B cell (primary cell): ENCODE measurements around the gene SEC14L1. TPM values are rescaled to one million over a fixed set of nuclear protein-coding genes. Genes with fewer than 3 reads are reported as not detected.

Experiments
- ATAC-seq: fragments of 200-7000 bp; cut with Tn5 transposase; one replicate; pipeline ENCODE4 v1.10.0; 2021; ENCODE audit warnings: low read depth, mild to moderate bottlenecking, moderate number of reproducible peaks, moderate library complexity
- CTCF ChIA-PET: fragments of 350-600 bp; sonication (Branson Sonifier 250); formaldehyde crosslinking; loops from one replicate; lab custom pipeline; 2021; ENCODE audit warnings: antibody characterized with exemption, inconsistent platforms; lab: Charles Lee
- POLR2A ChIA-PET: fragments of 350-600 bp; sonication (Branson Sonifier 250); formaldehyde crosslinking; loops from one replicate; lab custom pipeline; 2021; ENCODE audit warnings: antibody characterized with exemption; lab: Charles Lee
- DNase-seq: peaks from one replicate; pipeline ENCODE4 v3.0.0; 2013
- H2AFZ ChIP-seq: 2 replicates; pipeline ENCODE4 v1.6.1; 2012; ENCODE audit warnings: mild to moderate bottlenecking, low read depth, low read length; ENCODE audit not compliant: insufficient read depth, poor library complexity, severe bottlenecking
- H3K27ac ChIP-seq, 2 donors: 1 replicate in 1 of 2; 2 replicates in 1 of 2; pipeline ENCODE4 v1.5.1; 2012 to 2013; ENCODE audit warnings: low read length in 2 of 2, mild to moderate bottlenecking in 2 of 2, moderate library complexity in 1 of 2
- H3K27me3 ChIP-seq, 4 experiments: fragments of 200-600 bp in 1 of 4; sonication (generic) in 1 of 4; replicated peaks in 1 of 4; 1 replicate in 2 of 4; 2 replicates in 2 of 4; pipeline versions ENCODE4 v1.6.1 to v1.7.0; 2013 to 2016; ENCODE audit warnings: low read length in 3 of 4, mild to moderate bottlenecking in 2 of 4, mixed read lengths in 1 of 4, moderate library complexity in 1 of 4; ENCODE audit not compliant: insufficient read depth in 4 of 4, control insufficient read depth in 3 of 4; ENCODE audit errors: control extremely low read depth in 1 of 4
- H3K36me3 ChIP-seq, 2 experiments: replicated peaks in 1 of 2; 1 replicate in 1 of 2; 2 replicates in 1 of 2; pipeline versions ENCODE4 v1.6.1 to v1.7.1; 2013; ENCODE audit warnings: low read length in 1 of 2; ENCODE audit not compliant: insufficient read depth in 2 of 2, control insufficient read depth in 1 of 2; ENCODE audit errors: control extremely low read depth in 1 of 2, extremely low read depth in 1 of 2
- H3K4me1 ChIP-seq, 2 donors: fragments of 200-600 bp in 1 of 2; sonication (generic) in 1 of 2; 1 replicate in 1 of 2; 2 replicates in 1 of 2; pipeline versions ENCODE4 v1.5.1 to v1.6.1; 2013 to 2017; ENCODE audit warnings: low read length in 2 of 2; ENCODE audit not compliant: control insufficient read depth in 2 of 2, insufficient read depth in 2 of 2
- H3K4me2 ChIP-seq: replicated peaks from 2 replicates; pipeline ENCODE3; 2012; ENCODE audit warnings: mild to moderate bottlenecking, low read depth, low read length; ENCODE audit not compliant: poor library complexity, severe bottlenecking
- H3K4me3 ChIP-seq, 5 experiments: fragments of 200-600 bp in 1 of 5; sonication (generic) in 1 of 5; 1 replicate in 3 of 5; 2 replicates in 2 of 5; pipeline versions ENCODE4 v1.5.1 to v1.7.0; 2011 to 2016; ENCODE audit warnings: low read length in 4 of 5, mild to moderate bottlenecking in 4 of 5, low read depth in 2 of 5, control low read depth in 1 of 5, moderate library complexity in 1 of 5; ENCODE audit not compliant: insufficient read depth in 1 of 5; ENCODE audit errors: control extremely low read depth in 1 of 5, extremely low read depth in 1 of 5
- H3K79me2 ChIP-seq: fragments of 200-600 bp; sonication (generic); one replicate; pipeline ENCODE4 v1.6.0; 2016; ENCODE audit warnings: low read length; ENCODE audit not compliant: control insufficient read depth, insufficient read depth
- H3K9ac ChIP-seq: fragments of 200-600 bp; sonication (generic); 2 replicates; pipeline ENCODE4 v1.6.1; 2017; ENCODE audit warnings: mild to moderate bottlenecking, low read length, moderate library complexity
- H3K9me3 ChIP-seq, 3 donors: one replicate each; pipeline versions ENCODE4 v1.6.1 to v1.7.1; 2013; ENCODE audit warnings: low read length in 2 of 3; ENCODE audit not compliant: control insufficient read depth in 2 of 3, insufficient read depth in 1 of 3; ENCODE audit errors: control extremely low read depth in 1 of 3
- H4K20me1 ChIP-seq: 2 replicates; pipeline ENCODE4 v1.6.0; 2012; ENCODE audit warnings: mild to moderate bottlenecking, low read length; ENCODE audit not compliant: insufficient read depth, control insufficient read depth, poor library complexity, severe bottlenecking
- H3K27ac Mint-ChIP-seq: one replicate; pipeline ENCODE4 v1.8.0; 2021; ENCODE audit warnings: mixed read lengths
- H3K27me3 Mint-ChIP-seq: one replicate; pipeline ENCODE4 v1.8.0; 2021; ENCODE audit warnings: mixed read lengths
- H3K4me1 Mint-ChIP-seq: one replicate; pipeline ENCODE4 v1.8.0; 2021; ENCODE audit warnings: mixed read lengths
- H3K4me3 Mint-ChIP-seq: one replicate; pipeline ENCODE4 v1.8.0; 2021; ENCODE audit warnings: mixed read lengths
- H3K9me3 Mint-ChIP-seq: one replicate; pipeline ENCODE4 v1.8.0; 2022; ENCODE audit warnings: mixed read lengths; ENCODE audit not compliant: insufficient read depth
- CTCF ChIP-seq: fragments of 200-600 bp; IDR thresholded peaks from one replicate; pipeline ENCODE4 v1.8.0; 2022; ENCODE audit warnings: antibody characterized with exemption, mild to moderate bottlenecking
- EZH2 ChIP-seq: IDR thresholded peaks from 2 replicates; pipeline ENCODE4 v1.6.1; 2012; ENCODE audit warnings: borderline replicate concordance, low read depth, mild to moderate bottlenecking, moderate library complexity, low read length; ENCODE audit not compliant: insufficient read depth, poor library complexity, severe bottlenecking
- WGBS: methylation state at CpG from one replicate; pipeline ENCODE4 v1.1.5; 2013; ENCODE audit warnings: missing lambda C conversion rate; ENCODE audit not compliant: insufficient coverage; 5-methylcytosine and 5-hydroxymethylcytosine counted together
- intact Hi-C: fragments of 100-400 bp; cut with micrococcal nuclease; formaldehyde crosslinking; loops from one replicate; pipeline ENCODE4 v1.10.0; 2022
- polyA plus RNA-seq: library from polyadenylated mRNA; depleted of rRNA; stranded (reverse); fragments of >200 nt; gene quantifications from 2 replicates; pipeline ENCODE4 v1.2.3, GENCODE V29; 2012
- total RNA-seq, 2 donors: library from RNA; stranded (reverse); fragments of 120-200 nt in 1 of 2; gene quantifications; 1 replicate in 1 of 2; 2 replicates in 1 of 2; pipeline versions ENCODE4 v1.2.3 to v1.2.4, GENCODE V29; 2013 to 2022

SEC14L1 gene
- total and polyA plus RNA-seq, 2 donors (not counting 1 experiment from before 2014, with no cell fraction given), result 37.7 to 103 TPM

- peaks cover 0 to 4% (median 0%) of the 10 kb centered on the region in 3 donors for H3K9me3 ChIP-seq
- DNase-seq (peak; percentile 33), ATAC-seq (no peak)
- H4K20me1 ChIP-seq, result no peaks in the 10 kb centered on the region
- 45% methylated on average over 14 of the region's 18 CpGs for WGBS
- intact Hi-C loops, result no loop called here
- H3K27ac ChIP-seq, result no peak overlapping the region
- no peaks in the 10 kb centered on the region for H3K79me2 ChIP-seq
- peaks cover 9 to 10% of the 10 kb centered on the region in 2 donors for H3K4me1 ChIP-seq
- H3K4me3 ChIP-seq, result no peak overlapping the region
- H3K27me3 Mint-ChIP-seq, result peaks cover 37% of the 10 kb centered on the region
- peak overlapping the region; percentile 79 for H3K4me3 Mint-ChIP-seq
- no peak overlapping the region for H3K27ac Mint-ChIP-seq
- CTCF ChIA-PET, result no interaction called here
- POLR2A ChIA-PET, result no interaction called here
- TF ChIP-seq EZH2, result no peak
- TF ChIP-seq CTCF, result no peak
- H3K4me1 Mint-ChIP-seq, result peaks cover 16% of the 10 kb centered on the region
- H3K9ac ChIP-seq, result no peak overlapping the region
- H2AFZ ChIP-seq, result peak overlapping the region; percentile 64
- H3K9me3 Mint-ChIP-seq, result no peaks in the 10 kb centered on the region
- no peak overlapping the region for H3K4me2 ChIP-seq
- peaks cover 0 to 22% (median 3%) of the 10 kb centered on the region in 4 experiments for H3K27me3 ChIP-seq
- no peaks in the 10 kb centered on the region for H3K36me3 ChIP-seq
Measured at GRCh38 chr17:77245162-77245926, 104.6 kb downstream of the SEC14L1 start.
